ENCODE measurements around the gene QARS1.

QARS1 gene

DNA sequence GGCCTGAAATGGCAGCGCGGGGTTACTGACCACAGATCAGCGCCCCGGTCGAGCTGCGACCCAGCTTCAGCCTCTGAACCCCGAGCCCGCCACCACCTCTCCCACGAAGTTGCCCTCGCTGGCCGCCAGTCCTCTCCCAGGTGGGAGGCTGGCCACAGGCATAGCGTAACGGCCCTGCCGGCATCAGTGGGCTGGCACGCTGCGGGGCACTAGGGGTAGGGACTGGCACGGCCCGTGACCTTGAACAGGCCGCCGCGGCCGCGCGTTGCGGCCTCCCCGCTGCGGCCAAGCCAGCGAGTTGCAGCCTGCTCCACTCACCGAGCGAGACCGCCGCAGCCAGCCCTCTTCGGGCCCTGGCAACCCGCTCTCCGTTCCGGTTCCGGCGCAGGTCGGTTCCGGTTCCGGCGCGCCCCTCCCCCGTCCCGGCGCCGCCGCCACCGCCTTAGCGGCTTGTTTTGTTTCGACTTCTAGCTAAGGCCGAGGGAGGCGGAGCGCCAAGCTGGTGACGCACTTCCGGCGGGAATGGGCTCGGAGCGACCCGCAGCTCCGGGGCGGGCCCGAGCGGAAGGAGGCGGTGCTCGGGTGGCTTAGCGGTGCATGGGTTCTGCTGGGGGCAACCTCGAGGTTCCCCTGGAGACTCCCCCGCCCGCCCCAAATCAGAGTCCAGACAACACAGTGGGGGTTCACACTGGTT lies 16.0 kb upstream of the QARS1 start, which contains the start of gene USP19:
TSS of gene USP19 (minus strand) at position 386 of the 694 bp plus-strand sequence. CDS start 1,678 bp downstream, outside the sequence.
- DNase-seq (ENCODE audit: low spot score): peak; percentile 93

- no peak for DNase-seq (ENCODE audit: low spot score)
Measured at GRCh38 chr3:49120096-49120437, 15.5 kb upstream of the QARS1 start.

DNA sequence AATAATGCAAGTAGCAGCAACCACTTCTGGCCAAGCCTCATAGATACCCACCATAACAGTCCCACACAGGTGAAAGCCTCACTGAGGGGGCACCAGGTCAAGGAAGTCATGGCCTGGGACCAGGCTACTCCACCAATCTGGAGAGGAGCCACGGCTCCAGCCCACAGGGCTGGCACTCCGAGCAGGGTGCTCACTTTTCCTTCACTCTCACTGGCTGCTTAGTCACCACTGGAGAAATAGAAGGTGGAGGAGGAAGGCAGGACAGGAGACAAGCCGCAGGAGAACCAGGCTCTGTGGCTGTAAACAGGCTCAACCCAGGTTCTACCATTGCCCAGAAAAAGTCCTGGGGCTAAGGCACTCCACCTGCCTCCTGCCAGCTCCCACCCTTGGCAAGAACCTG lies 14.9 kb upstream of the QARS1 start:
- no peak for DNase-seq (ENCODE audit: low spot score)

DNA sequence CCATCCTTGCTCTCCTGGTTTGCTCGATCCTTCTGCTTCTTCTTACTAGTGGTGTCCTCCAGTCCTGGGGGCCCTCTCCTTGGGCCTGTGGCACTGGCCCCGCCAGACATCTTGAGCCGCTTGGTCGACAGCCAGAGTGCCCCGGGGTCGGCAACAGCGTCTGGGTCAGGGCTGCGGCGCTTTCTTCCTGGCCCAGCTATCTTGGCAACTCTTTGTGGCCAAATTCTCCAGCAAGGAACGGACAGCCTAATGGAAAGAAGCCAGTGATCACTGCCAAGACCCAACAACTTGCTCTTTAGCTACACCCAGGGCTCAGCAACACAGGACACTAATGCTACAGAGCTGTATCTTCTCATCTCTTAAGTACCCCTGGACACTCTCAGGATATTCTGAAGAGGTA lies 14.5 kb upstream of the QARS1 start:
- DNase-seq (ENCODE audit: low spot score): no peak

DNA sequence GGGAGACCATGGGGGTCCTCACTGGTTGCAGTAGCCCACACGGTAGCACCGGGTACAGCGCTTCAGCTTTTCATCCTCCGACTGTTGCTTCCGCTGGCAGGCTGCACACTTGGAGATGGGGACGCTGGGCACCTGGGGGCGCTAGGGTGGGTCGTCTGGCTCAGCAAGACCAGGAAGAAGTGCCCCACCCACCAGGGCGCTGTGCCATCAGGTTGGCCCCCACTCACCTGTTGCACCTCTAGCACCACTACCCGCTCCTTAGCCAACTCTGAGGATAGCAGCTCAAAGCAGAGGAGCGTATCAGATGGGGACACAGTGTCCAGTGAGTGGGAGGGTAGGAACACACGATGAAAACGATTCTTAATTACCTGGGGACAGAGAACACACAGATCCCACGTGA lies 7.7 kb upstream of the QARS1 start:
- no peak for DNase-seq (ENCODE audit: low spot score)

DNA sequence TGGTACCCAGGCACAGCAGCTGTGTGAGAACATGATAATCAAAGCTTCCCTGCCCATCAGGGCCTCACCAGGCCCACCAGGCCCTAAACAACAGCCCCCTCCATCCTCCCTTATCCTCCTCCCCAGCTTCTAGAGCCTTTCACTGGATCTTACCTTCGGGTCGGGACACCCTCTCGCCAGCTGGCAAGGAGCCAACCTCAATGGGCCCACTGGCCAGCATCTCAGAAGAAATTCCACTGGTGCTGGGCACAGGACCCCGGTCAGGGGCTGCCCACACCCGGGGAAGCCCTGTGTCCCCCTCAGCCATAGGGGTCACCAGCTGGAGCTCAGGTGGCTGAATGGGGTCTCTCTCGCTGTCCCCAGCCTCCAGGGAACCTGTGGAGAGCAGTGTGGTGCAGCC lies 6.8 kb upstream of the QARS1 start:
- DNase-seq (ENCODE audit: low spot score): no peak

DNA sequence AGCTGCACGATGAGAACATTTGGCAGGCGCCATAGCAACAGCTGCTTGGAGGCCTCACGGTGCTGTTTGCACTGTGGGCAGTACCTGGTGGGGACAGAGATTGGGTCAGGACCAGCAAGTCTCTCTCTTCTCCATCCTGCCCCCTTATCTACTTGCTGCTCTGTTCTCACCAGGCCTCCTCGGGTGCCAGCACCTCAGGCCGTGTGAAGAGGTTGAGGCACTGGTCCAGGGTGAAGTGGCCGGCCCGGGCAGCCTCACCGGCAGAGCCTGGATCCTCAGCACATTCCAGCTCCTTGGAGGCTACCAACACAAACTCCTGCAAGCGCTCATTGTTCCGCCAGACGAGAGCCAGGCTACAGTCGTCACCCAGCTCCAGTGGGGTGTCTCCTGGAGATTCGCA lies 6.2 kb upstream of the QARS1 start:
- no peak for DNase-seq (ENCODE audit: low spot score)

GRCh38 chr3:49108346-49108745 lies 3.8 kb upstream of the QARS1 start:
- no peak for DNase-seq (ENCODE audit: low spot score)

DNA sequence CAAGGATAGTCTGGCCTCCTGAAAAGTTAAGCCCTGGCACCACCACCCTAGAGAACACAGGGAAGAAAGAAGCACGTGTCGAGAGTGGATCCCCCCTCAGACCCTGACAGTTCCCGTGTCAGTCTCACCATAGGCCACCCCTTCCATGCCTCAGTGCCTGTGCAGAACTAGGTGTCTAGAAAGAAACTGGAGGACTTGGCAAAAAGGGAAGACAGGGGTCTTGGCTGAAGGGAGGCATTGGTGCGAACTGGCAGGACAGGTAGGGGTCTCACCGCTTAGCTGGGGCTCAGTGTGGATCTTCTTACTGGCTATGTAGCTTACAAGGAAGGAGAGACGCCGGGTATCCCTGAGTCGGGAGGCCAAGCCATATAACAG lies 518 bp downstream of the QARS1 start:
- DNase-seq (ENCODE audit: low spot score): no peak

- no peak for DNase-seq (ENCODE audit: low spot score)
Measured at GRCh38 chr3:49100046-49100615, 4.4 kb downstream of the QARS1 start.

DNA sequence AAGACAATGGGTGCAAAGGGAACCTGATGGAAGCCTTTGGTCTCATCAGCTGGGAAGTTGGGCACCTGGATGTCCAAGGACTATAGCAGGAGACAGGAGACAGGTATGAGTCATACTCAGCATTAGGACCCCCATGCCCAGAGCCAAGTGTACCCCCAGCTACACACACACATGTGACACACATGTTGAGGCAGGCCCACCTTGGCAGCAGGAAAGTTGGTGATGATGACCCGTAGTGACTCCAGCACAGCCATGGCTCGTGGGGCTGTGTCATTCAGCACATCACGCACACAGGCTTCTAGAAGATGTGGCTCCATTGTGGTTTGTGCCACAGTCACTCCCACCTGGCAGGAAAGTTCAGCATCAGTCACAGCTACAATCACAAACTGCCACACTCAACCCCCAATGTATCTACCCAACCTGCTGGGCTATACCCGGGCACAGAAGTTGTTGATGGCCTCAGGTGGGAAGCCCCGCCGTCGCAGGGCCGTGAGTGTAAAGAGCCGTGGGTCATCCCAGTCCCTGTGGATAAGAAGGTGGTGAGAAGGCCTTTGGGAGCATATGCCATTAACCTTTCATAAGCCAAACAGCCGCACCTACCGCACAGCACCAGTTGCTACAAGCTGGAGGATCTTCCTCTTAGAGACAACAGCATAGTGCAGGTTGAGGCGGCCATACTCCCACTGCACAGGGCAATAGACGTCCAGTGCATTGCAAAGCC lies 5.5 kb downstream of the QARS1 start:
- no peak for DNase-seq (ENCODE audit: low spot score)

GRCh38 chr3:49098429-49098828 lies 6.1 kb downstream of the QARS1 start:
- no peak for DNase-seq (ENCODE audit: low spot score)

DNA sequence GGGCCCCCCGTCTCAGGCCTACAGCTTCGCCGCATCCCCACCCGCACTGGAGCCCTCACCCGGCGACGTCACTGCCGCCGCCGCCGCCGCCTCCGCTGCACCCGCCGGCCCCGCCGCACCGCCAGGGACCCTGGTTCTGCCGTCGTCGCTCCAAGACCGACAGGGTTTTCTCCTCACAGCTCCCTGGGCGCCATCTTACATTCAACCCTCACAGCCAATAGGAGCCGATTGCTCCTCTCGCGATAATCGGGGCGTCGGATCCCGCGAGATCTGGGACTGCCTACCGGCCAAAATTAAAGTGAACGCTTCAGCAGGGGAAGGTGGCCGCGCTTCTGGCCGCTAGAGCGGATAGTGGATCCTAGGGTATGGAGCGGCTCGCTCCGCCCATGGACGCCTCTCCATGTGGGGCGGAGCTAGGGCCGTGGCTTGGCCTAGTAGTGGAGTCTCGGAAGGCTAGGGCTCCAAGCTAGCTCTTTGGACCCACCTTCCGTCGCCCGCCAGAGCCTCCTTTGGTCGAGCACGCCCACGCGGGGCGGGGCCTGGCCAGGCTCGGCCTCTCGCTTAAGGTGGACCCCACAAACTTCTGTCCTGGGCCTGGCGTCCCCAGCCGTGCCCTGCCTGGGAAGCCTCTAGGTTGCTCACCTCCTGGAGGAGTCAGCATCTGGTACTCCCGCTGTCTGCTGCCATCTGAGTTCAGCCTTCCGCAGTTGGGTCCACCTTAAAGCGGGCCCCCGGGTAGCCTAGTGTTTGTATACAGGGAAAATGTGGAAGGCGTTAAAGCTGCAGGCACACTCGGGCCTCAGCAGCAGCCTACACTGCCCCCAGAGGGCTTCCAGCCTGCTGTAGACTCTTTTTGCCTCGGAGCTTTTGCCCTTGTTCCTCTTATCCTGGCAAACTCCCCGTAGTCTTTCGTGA lies 10.4 kb downstream of the QARS1 start, which contains the start of gene QRICH1:
TSS of gene QRICH1 (minus strand) at position 219 of the 915 bp plus-strand sequence. CDS start 17,054 bp downstream, outside the sequence.
- peak; percentile 98 for DNase-seq (ENCODE audit: low spot score)

DNA sequence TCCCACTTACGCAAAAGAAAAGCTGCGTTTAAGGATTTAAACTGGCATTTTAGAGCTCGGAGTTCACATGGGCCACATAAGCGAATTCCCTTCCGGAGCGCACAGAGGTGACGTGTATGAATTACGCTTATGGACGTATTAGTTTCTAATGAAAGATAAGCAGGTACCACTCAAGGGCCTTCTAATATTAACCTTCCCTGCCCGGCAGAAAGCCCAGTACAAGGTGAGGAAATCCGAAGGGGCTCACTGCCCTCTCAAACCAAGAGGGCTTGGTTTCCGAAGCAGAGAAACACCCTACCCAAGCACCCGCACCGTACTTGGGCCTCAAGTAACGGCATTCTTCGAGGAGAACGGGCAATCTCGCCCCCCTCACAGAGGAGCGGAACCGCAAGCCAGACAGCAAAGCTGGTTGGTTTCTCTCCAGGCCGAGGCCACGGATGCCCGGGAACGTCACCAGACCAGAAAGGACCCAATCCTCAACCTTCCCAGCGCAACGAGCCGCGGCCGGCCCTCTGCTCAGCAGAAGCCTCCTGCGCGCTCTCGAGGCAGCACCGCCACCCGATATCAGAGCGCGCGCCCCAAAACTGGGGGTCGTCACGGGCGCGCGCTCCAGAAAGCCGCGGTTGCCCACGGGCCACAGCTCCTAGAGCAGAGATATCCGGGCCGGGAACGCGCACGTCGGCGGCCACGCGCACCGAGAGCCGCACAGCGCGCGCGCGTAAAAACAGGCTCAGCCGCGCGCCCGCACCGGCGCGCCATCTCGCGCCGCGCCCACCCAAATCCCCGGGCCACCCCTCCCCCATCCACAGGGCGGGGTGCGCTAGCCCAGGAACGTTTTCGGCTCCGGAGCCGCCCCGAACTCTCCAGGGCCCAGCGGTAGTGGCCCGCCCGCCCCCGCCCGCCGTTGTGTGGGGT lies 11.4 kb downstream of the QARS1 start:
- DNase-seq (ENCODE audit: low spot score): peak; percentile 90

GRCh38 chr3:49081429-49081828 lies 23.1 kb downstream of the QARS1 start:
- no peak for DNase-seq (ENCODE audit: low spot score)

DNA sequence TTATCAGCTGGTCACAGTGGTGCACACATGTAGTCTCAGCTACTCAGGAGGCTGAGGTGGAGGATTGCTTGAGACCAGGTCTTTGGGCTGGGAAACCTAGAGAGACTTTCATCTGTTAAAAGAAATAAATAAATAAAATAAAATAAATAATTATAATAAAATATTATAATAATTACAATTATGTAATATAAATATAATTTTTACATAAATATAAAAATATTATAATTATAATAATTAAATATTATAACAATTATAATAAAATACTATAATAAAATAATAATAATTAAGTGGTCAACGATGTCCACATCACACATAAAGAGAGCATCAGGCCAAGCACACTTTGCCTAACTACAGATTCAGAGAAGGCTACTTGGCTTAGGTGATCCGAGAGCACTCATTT lies 25.3 kb downstream of the QARS1 start:
- DNase-seq (ENCODE audit: low spot score): no peak

DNA sequence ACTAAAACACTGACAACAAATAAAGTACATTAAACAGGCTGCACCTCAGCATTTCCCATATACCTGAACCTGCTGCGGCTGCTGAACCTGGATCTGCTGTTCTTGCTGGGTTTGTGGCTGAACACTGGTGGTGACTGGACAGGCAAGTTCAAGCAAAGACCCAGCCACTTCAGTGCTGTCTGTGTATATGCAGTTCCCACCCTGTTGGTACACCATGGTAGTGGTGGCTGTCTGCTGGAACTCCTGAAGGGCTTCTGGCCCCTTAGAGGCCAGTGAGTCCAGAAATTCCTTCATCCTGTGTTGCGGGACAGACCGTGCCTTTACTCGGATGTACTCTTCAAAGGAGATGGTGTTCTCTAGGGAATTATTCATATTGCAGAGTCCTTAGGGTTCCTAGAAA lies 27.9 kb downstream of the QARS1 start:
- no peak for DNase-seq (ENCODE audit: low spot score)

GRCh38 chr3:49076116-49076515 lies 28.4 kb downstream of the QARS1 start:
- no peak for DNase-seq (ENCODE audit: low spot score)

- DNase-seq (ENCODE audit: low spot score): no peak
Measured at GRCh38 chr3:49058011-49058410, 46.5 kb downstream of the QARS1 start.

- no peak for DNase-seq (ENCODE audit: low spot score)
Measured at GRCh38 chr3:49057268-49057667, 47.3 kb downstream of the QARS1 start.

GRCh38 chr3:49054344-49054862 lies 50.2 kb downstream of the QARS1 start:
- no peak for DNase-seq (ENCODE audit: low spot score)
